Tibial artery (tissue), 4 donors: ENCODE measurements around the gene PIK3AP1.

Experiments
- DNase-seq, 2 donors: peaks; one replicate each; pipeline ENCODE4 v3.0.0-alpha.2; 2019
- H3K27ac ChIP-seq, 2 donors: fragments of 200-600 bp; sonication (generic) in 1 of 2; 1 replicate in 1 of 2; 2 replicates in 1 of 2; pipeline ENCODE4 v1.5.1; 2018 to 2019; ENCODE audit warnings: mild to moderate bottlenecking in 1 of 2
- H3K27me3 ChIP-seq, 2 donors: fragments of 200-600 bp; sonication (generic) in 1 of 2; one replicate each; pipeline versions ENCODE4 v1.5.1 to v1.6.0; 2016 to 2019
- H3K36me3 ChIP-seq, 3 donors: fragments of 200-600 bp; sonication (generic) in 2 of 3; one replicate each; pipeline ENCODE4 v1.5.1; 2016 to 2019; ENCODE audit warnings: mild to moderate bottlenecking in 2 of 3
- H3K4me1 ChIP-seq, 4 donors: fragments of 200-600 bp; sonication (generic) in 2 of 4; 1 replicate in 3 of 4; 2 replicates in 1 of 4; pipeline ENCODE4 v1.5.1; 2016 to 2019
- H3K4me3 ChIP-seq, 2 donors: fragments of 200-600 bp; sonication (generic) in 1 of 2; 1 replicate in 1 of 2; 2 replicates in 1 of 2; pipeline ENCODE4 v1.5.1; 2018 to 2019; ENCODE audit warnings: mild to moderate bottlenecking in 2 of 2
- H3K9me3 ChIP-seq, 3 donors: fragments of 200-600 bp; sonication (generic) in 1 of 3; one replicate each; pipeline ENCODE4 v1.5.1; 2016 to 2019
- CTCF ChIP-seq, 2 experiments: fragments of 200-600 bp in 1 of 2; fragments of 450-650 bp in 1 of 2; IDR thresholded peaks; one replicate each; pipeline ENCODE4 v1.5.1; 2017 to 2019; ENCODE audit warnings: antibody characterized with exemption in 2 of 2, mild to moderate bottlenecking in 1 of 2, moderate library complexity in 1 of 2
- intact Hi-C: fragments of 100-400 bp; cut with DNase I; formaldehyde crosslinking; loops from one replicate; pipeline ENCODE4 v1.15.0; 2023; ENCODE audit warnings: low total_unique reads

The PIK3AP1 gene

GRCh38 chr10:96656839-96657238, 63.5 kb downstream of the PIK3AP1 start:
- intact Hi-C loops: no loop called here
- H3K4me1 ChIP-seq: no peaks in the 10 kb centered on the region
- no peak for TF ChIP-seq CTCF (IDR thresholded peaks at IDR 0.05)

GRCh38 chr10:96656198-96656577, 64.1 kb downstream of the PIK3AP1 start:
- Histone ChIP-seq H3K4me1 (no peaks in the 10 kb centered on the region), H3K27ac (no peak overlapping the region), H3K36me3 (no peaks in the 10 kb centered on the region), H3K9me3 (no peaks in the 10 kb centered on the region), H3K4me3 (no peak overlapping the region), H3K27me3 (no peaks in the 10 kb centered on the region)
- intact Hi-C loops: no loop called here
- no peak for TF ChIP-seq CTCF (IDR thresholded peaks at IDR 0.05)
- no peak for DNase-seq

More at GRCh38 chr10:96656839-96657238, 63.5 kb downstream of the PIK3AP1 start:
- Histone ChIP-seq H3K4me3 (no peak overlapping the region), H3K27ac (no peak overlapping the region), H3K27me3 (no peaks in the 10 kb centered on the region), H3K36me3 (no peaks in the 10 kb centered on the region), H3K9me3 (no peaks in the 10 kb centered on the region)
- DNase-seq: no peak

GRCh38 chr10:96655461-96656197, 64.7 kb downstream of the PIK3AP1 start:
- DNase-seq: no peak
- H3K27me3 ChIP-seq: no peaks in the 10 kb centered on the region
- no peak overlapping the region for H3K27ac ChIP-seq
- H3K9me3 ChIP-seq: no peaks in the 10 kb centered on the region
- H3K4me1 ChIP-seq: no peaks in the 10 kb centered on the region
- TF ChIP-seq CTCF (IDR thresholded peaks at IDR 0.05): no peak
- H3K4me3 ChIP-seq: no peak overlapping the region
- H3K36me3 ChIP-seq: no peaks in the 10 kb centered on the region
- intact Hi-C loops: no loop called here

- Histone ChIP-seq H3K27ac (no peak overlapping the region), H3K36me3 (no peaks in the 10 kb centered on the region), H3K4me3 (no peak overlapping the region), H3K4me1 (no peaks in the 10 kb centered on the region), H3K9me3 (no peaks in the 10 kb centered on the region), H3K27me3 (no peaks in the 10 kb centered on the region)
- DNase-seq: no peak
- no peak for TF ChIP-seq CTCF (IDR thresholded peaks at IDR 0.05)
- intact Hi-C loops: no loop called here
These were observed 68.3 kb downstream of the PIK3AP1 start for GRCh38 chr10:96651998-96652431.

- DNase-seq: no peak
- intact Hi-C loops: no loop called here
These were observed 69.4 kb downstream of the PIK3AP1 start for GRCh38 chr10:96650958-96651357.

More at GRCh38 chr10:96650958-96651357, 69.4 kb downstream of the PIK3AP1 start:
- no peaks in the 10 kb centered on the region for H3K27me3 ChIP-seq
- H3K4me3 ChIP-seq: no peak overlapping the region
- no peak overlapping the region for H3K27ac ChIP-seq
- TF ChIP-seq CTCF (IDR thresholded peaks at IDR 0.05): no peak
- no peaks in the 10 kb centered on the region for H3K36me3 ChIP-seq
- H3K9me3 ChIP-seq: no peaks in the 10 kb centered on the region
- H3K4me1 ChIP-seq: no peaks in the 10 kb centered on the region
